Esophagus muscularis mucosa (tissue), 4 donors: ENCODE results near the gene MINDY1. TPM values are rescaled to one million over a fixed set of nuclear protein-coding genes. Genes with fewer than 3 reads are reported as not detected.

Source experiments
- DNase-seq: peaks from one replicate; pipeline ENCODE4 v3.0.0-alpha.2; 2017; ENCODE audit errors: extremely low spot score
- H3K27ac ChIP-seq, 4 donors: fragments of 200-600 bp; sonication (generic); replicated peaks in 1 of 4; 1 replicate in 3 of 4; 2 replicates in 1 of 4; pipeline ENCODE4 v1.5.1; 2016 to 2019; ENCODE audit warnings: mild to moderate bottlenecking in 1 of 4
- H3K27me3 ChIP-seq, 4 donors: fragments of 200-600 bp; sonication (generic); one replicate each; pipeline versions ENCODE4 v1.5.1 to v1.6.0; 2016 to 2019
- H3K36me3 ChIP-seq, 4 donors: fragments of 200-600 bp; sonication (generic); one replicate each; pipeline ENCODE4 v1.5.1; 2016 to 2019
- H3K4me1 ChIP-seq, 4 donors: fragments of 200-600 bp; sonication (generic); one replicate each; pipeline ENCODE4 v1.5.1; 2016 to 2019
- H3K4me3 ChIP-seq, 4 donors: fragments of 200-600 bp; sonication (generic); 1 replicate in 2 of 4; 2 replicates in 2 of 4; pipeline ENCODE4 v1.5.1; 2016 to 2019; ENCODE audit warnings: mild to moderate bottlenecking in 4 of 4, moderate library complexity in 1 of 4
- H3K9me3 ChIP-seq, 4 donors: fragments of 200-600 bp; sonication (generic); 1 replicate in 3 of 4; 2 replicates in 1 of 4; pipeline ENCODE4 v1.5.1; 2016 to 2019
- EP300 ChIP-seq: sonication (generic); formaldehyde crosslinking; IDR thresholded peaks from one replicate; pipeline ENCODE4 v1.6.1; 2017; ENCODE audit warnings: antibody characterized with exemption
- POLR2A ChIP-seq: fragments of 450-650 bp; IDR thresholded peaks from one replicate; pipeline ENCODE4 v1.6.1; 2017; ENCODE audit warnings: antibody characterized with exemption, moderate library complexity, mild to moderate bottlenecking, low read depth
- POLR2AphosphoS5 ChIP-seq, 2 donors: sonication (generic); formaldehyde crosslinking; IDR thresholded peaks; one replicate each; pipeline ENCODE4 v1.6.1; 2017; ENCODE audit warnings: antibody characterized with exemption in 2 of 2
- WGBS: methylation state at CpG from one replicate; pipeline ENCODE4 v1.1.5; 2018; 5-methylcytosine and 5-hydroxymethylcytosine counted together
- intact Hi-C: fragments of 100-400 bp; cut with DNase I; formaldehyde crosslinking; loops from one replicate; pipeline ENCODE4 v1.15.1; 2023
- total RNA-seq, 4 donors: library from RNA; depleted of rRNA; stranded (reverse); fragments of >200 nt; gene quantifications; one replicate each; pipeline versions ENCODE4 v1.1.0 to v1.2.1, GENCODE V29; 2016
- TF ChIP-seq, protein P1 (sequence below), 3 experiments: fragments of 200-600 bp in 2 of 3; fragments of 450-650 bp in 1 of 3; sonication (generic) in 2 of 3; IDR thresholded peaks; one replicate each; pipeline ENCODE4 v1.5.1; 2017 to 2019; ENCODE audit warnings: antibody characterized with exemption in 3 of 3, mild to moderate bottlenecking in 2 of 3, moderate library complexity in 1 of 3

The MINDY1 gene
- total RNA-seq, 4 donors from 2014 or later, result 21.6 to 31.7 (median 27.0) TPM

DNA sequence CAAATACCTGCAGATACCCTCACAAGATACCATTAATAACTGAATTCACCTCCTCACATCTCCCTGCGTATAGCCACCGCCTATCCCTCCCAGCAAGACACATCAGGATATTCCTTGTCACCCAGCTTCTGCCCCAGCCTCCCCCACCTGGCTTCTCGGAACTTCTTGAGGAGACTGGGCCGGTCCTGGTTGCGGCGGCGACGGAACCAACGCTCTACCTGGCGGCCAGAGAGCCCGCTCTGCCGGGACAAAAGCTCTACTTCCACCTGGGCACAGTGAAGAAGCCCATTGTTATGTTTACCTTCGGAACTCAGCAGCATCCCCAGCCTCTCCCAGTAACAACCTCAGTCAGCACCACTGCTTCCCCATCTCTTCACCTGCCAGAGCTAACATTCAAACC, 38.8 kb downstream of the MINDY1 start:
- Histone ChIP-seq H3K27ac (no peak overlapping the region), H3K36me3 (peaks cover 57 to 63% (median 60%) of the 10 kb centered on the region in 4 donors), H3K4me3 (no peak overlapping the region), H3K4me1 (peaks cover 37 to 48% (median 43%) of the 10 kb centered on the region in 4 donors), H3K27me3 (no peaks in the 10 kb centered on the region), H3K9me3 (no peaks in the 10 kb centered on the region)
- TF ChIP-seq, protein P1, sequence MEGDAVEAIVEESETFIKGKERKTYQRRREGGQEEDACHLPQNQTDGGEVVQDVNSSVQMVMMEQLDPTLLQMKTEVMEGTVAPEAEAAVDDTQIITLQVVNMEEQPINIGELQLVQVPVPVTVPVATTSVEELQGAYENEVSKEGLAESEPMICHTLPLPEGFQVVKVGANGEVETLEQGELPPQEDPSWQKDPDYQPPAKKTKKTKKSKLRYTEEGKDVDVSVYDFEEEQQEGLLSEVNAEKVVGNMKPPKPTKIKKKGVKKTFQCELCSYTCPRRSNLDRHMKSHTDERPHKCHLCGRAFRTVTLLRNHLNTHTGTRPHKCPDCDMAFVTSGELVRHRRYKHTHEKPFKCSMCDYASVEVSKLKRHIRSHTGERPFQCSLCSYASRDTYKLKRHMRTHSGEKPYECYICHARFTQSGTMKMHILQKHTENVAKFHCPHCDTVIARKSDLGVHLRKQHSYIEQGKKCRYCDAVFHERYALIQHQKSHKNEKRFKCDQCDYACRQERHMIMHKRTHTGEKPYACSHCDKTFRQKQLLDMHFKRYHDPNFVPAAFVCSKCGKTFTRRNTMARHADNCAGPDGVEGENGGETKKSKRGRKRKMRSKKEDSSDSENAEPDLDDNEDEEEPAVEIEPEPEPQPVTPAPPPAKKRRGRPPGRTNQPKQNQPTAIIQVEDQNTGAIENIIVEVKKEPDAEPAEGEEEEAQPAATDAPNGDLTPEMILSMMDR (IDR thresholded peaks at IDR 0.05), result no peak
- TF ChIP-seq POLR2AphosphoS5 (IDR thresholded peaks at IDR 0.05), result no peak
- no peak for TF ChIP-seq POLR2A
- TF ChIP-seq EP300, result no peak
- 94% methylated on average over 7 of the region's 13 CpGs for WGBS
- intact Hi-C loops, result no loop called here
- DNase-seq, result no peak

DNA sequence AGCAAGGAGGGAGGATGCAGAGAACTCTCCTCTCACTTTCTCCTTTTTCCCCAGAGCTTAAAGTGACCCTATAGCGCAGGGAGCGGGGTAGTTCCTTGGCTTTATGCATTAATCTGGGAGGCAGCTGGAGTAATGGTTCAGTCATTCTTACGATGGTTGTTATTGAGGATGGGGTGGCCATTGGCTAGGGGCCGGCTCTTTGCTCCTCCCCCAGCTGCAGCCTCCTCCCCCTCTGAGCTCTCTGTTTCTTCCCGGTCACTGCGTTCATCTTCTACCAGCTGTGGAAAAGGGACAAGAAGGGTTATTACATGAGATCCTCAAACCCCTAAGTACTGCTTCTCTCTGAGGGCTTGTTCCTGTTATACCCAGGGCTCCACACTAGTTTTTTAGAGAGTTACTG, 40.7 kb downstream of the MINDY1 start:
- H3K4me3 ChIP-seq, result no peak overlapping the region
- peaks cover 65 to 82% (median 79%) of the 10 kb centered on the region in 4 donors for H3K36me3 ChIP-seq
- H3K27ac ChIP-seq, result no peak overlapping the region
- DNase-seq, result no peak
- 69% methylated on average over 6 of the region's 6 CpGs for WGBS
- H3K27me3 ChIP-seq, result no peaks in the 10 kb centered on the region
- TF ChIP-seq, protein P1 (IDR thresholded peaks at IDR 0.05), result no peak
- no peak for TF ChIP-seq POLR2AphosphoS5 (IDR thresholded peaks at IDR 0.05)
- no peak for TF ChIP-seq EP300
- TF ChIP-seq POLR2A, result no peak
- peaks cover 18 to 29% (median 24%) of the 10 kb centered on the region in 4 donors for H3K4me1 ChIP-seq
- intact Hi-C loops, result no loop called here
- no peaks in the 10 kb centered on the region for H3K9me3 ChIP-seq

GRCh38 chr1:150965605-150966004, 41.1 kb downstream of the MINDY1 start:
- no peaks in the 10 kb centered on the region for H3K9me3 ChIP-seq
- intact Hi-C loops, result no loop called here
- H3K36me3 ChIP-seq, result peaks cover 69 to 86% (median 84%) of the 10 kb centered on the region in 4 donors
- WGBS, result 89% methylated on average over 4 of the region's 4 CpGs
- H3K4me1 ChIP-seq, result peaks cover 14 to 25% (median 20%) of the 10 kb centered on the region in 4 donors
- no peaks in the 10 kb centered on the region for H3K27me3 ChIP-seq
- no peak for DNase-seq
- TF ChIP-seq, protein P1 (IDR thresholded peaks at IDR 0.05), result no peak
- TF ChIP-seq POLR2A (no peak), EP300 (no peak), POLR2AphosphoS5 (IDR thresholded peaks at IDR 0.05) (no peak)
- H3K27ac ChIP-seq, result no peak overlapping the region
- H3K4me3 ChIP-seq, result no peak overlapping the region

GRCh38 chr1:150964164-150964489, 42.6 kb downstream of the MINDY1 start:
- 74% methylated on average over 5 of the region's 5 CpGs for WGBS

More at GRCh38 chr1:150964164-150964489, 42.6 kb downstream of the MINDY1 start:
- no peak overlapping the region for H3K4me3 ChIP-seq
- peaks cover 0 to 10% (median 6%) of the 10 kb centered on the region in 4 donors for H3K4me1 ChIP-seq
- no peaks in the 10 kb centered on the region for H3K27me3 ChIP-seq
- H3K27ac ChIP-seq, result no peak overlapping the region
- intact Hi-C loops, result no loop called here
- H3K36me3 ChIP-seq, result peaks cover 84 to 100% (median 98%) of the 10 kb centered on the region in 4 donors
- DNase-seq, result no peak
- no peaks in the 10 kb centered on the region for H3K9me3 ChIP-seq
- TF ChIP-seq EP300, result no peak
- TF ChIP-seq POLR2AphosphoS5 (IDR thresholded peaks at IDR 0.05), result no peak
- no peak for TF ChIP-seq POLR2A
- TF ChIP-seq, protein P1 (IDR thresholded peaks at IDR 0.05), result no peak
